ENCODE results near the gene C1QTNF9B.
"Not testable (repeated sequence)": the region's sequence is repeated elsewhere in the genome, so short reads cannot be mapped to it uniquely, and the experiment has no call there.

C1QTNF9B gene

DNA sequence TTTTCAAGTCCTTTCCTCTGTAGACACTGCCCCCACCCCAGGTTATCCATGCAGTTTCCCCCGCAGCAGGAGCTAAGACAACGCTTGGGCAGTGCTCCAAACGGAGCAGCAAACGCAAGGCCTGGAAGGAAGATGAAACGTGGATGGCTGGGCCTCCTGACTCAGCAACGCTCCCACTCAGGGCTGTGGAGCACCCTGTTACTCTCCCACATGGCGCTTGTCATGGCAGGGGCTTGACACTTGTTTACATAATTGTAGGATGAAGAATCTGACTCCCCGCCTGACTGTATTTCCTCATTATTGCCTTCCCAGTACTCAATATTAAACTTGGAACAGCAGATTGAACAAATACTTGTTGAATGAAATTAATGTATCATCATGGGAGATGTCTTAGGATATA lies 799 bp upstream of the C1QTNF9B start:
- in situ Hi-C loops (cut with MboI; ENCODE audit: low sequenced_read_pairs) = no loop called here

DNA sequence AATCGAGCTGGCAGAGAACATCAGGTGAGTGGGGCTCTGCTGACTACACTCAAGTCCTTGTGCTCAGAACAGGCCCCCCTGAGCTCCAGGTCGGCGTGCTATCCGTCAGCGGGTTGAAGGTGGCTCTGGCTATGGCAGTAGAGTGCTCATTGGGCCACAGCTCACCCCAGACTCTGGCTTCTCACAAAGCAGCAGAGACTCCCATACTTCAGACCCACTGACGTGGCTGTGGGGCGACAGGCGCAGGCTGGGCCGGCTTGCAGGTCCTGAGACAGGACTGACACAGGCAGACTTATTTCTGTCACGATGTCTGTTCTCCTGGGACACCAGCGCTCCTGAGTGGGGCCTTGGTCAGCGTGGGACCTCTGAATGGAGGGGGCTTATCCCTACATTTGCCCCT lies 2.6 kb downstream of the C1QTNF9B start:
- in situ Hi-C loops (cut with MboI; ENCODE audit: low sequenced_read_pairs) = not testable (repeated sequence)

DNA sequence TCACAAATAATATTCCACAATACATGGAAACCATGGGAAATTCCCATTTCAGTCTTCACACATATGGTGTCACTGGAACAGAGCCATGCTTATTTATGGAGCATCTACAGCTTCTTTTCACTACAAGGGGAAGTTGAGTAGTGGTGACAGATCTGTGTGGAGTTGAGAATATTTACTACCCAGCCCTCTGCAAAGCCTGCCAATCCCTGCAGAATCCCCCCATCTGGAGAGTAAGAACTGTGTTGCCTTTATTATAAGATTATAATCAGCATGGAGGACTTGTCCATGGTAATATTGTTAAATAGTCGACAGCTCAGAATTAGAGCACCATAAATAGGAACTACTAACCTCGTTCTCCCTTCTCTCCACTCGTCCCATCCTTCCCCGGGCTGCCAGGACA lies 3.5 kb downstream of the C1QTNF9B start:
- in situ Hi-C loops (cut with MboI; ENCODE audit: low sequenced_read_pairs) = not testable (repeated sequence)

DNA sequence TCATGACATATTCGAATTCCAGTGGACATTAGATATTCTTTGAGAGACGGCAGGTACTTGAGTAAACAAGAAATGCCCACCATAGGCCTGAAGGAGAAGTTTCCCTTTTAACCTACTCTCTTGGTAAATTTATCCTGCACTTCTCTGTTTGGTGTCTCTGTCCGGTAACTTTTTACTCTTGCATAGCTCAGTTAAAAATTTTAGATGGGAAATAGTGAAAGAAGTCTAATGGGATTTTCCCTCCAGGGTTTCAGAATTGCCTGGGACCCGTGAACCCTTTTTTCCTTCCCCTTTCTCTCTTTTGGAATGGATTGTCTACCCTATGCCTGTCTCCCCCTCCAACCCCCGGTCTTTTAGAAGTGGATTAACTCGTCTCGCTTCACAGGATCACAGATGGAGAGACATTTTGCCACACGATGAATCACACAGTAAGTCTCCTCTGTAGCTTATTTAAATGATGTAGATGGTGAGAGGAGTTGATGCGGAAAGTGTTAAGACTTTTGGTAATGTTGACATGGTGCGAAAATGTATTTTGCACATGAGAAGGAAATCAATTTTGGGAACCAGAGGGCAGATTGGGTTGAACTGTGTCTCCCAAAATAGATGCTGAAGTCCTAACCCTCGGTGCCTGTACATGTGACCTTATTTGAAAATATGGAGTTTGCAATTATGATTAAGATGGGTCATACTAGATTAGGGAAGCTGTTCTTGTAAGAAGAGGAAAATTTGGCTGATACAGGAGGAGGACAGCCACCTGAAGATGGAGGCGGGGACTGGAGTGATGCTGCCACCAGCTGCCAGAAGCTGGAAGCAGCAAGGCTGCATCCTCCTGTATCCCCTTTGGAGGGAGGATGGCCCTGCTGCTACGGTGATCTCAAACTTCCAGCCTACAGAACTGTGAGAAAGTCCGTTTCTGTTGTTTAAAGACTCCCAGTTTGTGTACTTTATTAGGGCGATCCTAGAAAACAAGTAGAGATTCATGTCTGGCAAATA lies 7.4 kb downstream of the C1QTNF9B start:
- in situ Hi-C loops (cut with MboI; ENCODE audit: low sequenced_read_pairs) = no loop called here

DNA sequence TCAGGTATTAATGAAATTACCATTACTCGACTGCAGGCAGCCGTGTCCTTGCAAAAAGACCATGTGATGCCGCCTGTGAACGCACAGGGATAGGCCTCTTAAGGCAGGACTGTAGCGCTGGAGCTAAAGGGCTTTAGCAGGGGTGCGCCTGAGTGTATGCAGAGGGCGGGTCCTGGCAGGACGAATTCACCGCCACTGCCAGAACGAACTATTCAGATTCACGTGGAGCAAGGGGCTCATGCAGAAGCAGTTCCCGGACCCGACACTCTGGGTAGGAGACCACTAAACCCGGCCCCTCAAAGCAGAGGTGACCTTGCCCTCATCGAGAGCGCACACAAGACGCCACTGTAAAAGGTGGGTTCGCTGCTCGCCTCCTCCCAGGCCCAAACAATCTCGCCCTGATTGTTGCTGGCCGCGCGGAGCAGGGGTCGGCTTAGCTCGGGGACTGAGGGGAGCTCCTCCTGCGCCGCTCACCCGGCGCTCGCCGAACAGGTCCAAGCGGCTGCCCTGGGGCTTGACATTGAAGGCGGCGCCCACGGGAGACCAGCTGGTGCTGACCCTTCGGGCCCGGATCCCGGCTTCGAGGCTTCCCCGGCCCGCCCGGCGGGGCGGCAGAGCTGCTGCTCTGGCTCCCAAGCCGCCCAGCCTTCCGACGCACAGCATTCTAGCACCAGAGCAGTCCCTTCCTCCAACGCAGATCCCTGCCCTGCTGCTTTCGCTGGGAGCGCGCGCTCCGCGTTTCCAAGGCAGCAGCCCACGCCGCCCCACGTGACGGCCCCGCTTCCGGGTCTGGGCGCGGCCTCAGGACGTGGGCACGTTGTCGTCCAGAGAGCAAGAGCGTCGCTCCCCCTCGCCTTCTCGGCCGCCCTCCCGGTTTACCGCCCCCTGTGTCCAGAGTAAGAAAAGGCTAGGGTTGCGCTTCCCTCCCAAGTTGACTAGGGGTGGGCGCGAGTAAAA lies 8.4 kb downstream of the C1QTNF9B start, which contains the start of gene MIPEP:
Gene MIPEP (minus strand): TSS at position 743 of the 957 bp plus-strand sequence. CDS start 80 bp downstream, at position 663.
- in situ Hi-C loops (cut with MboI; ENCODE audit: low sequenced_read_pairs) = no loop called here

DNA sequence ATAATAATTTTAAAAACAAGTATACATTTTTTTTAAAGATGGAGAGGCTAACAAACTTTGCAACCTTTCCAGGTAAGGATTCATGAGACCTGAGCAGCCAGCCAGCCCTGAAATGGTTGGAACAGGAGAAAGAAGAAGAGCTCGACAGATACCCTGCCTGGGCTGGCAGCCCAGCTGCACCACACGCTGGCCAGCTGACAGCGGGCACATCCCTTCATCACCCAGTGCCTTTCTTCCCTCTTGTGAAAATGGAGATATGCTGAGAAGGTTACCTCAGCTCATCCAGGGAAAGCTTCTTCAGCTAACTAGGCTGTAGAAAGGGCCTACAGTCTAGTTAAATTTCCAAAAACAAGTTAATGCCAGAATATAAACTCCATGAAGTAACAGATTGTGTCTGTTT lies 12.9 kb downstream of the C1QTNF9B start:
- in situ Hi-C loops (cut with MboI; ENCODE audit: low sequenced_read_pairs) = not testable (repeated sequence)

DNA sequence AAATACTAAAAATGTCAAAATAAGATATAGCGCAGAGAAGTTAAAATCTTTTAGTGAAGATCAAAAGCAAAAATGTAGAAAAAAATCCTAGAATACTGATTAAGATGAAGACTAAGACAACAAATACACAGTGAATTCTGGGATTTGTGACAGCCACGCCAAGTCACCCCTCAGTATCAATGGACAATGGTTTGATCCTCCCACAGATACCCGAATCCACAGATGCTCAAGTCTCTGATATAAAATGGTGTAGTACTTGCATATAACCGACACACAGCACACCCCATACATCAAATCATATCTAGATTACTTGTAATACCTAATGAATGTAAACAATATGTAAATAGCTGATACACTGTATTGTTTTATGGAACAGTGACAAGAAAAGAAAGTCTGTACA lies 14.0 kb downstream of the C1QTNF9B start:
- in situ Hi-C loops (cut with MboI; ENCODE audit: low sequenced_read_pairs) = no loop called here

DNA sequence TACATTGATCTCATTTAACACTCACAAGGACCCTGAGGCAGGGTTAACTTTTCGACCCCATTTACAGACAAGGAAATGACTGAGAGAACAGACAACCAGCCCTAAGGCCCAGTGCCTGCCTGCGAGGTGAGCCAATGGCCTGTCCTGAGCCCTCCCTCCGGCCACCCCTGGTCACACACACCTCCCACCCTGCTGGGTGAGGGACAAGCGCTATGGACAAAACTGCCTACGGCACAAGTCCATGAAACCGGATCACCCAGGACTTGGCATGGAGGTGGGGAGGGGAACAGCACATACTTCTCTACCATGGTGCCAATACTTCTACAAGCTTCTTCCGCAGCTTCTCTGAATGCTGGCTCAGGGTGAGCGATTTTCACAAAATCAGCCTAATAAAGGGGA lies 15.9 kb downstream of the C1QTNF9B start:
- in situ Hi-C loops (cut with MboI; ENCODE audit: low sequenced_read_pairs) = not testable (repeated sequence)

DNA sequence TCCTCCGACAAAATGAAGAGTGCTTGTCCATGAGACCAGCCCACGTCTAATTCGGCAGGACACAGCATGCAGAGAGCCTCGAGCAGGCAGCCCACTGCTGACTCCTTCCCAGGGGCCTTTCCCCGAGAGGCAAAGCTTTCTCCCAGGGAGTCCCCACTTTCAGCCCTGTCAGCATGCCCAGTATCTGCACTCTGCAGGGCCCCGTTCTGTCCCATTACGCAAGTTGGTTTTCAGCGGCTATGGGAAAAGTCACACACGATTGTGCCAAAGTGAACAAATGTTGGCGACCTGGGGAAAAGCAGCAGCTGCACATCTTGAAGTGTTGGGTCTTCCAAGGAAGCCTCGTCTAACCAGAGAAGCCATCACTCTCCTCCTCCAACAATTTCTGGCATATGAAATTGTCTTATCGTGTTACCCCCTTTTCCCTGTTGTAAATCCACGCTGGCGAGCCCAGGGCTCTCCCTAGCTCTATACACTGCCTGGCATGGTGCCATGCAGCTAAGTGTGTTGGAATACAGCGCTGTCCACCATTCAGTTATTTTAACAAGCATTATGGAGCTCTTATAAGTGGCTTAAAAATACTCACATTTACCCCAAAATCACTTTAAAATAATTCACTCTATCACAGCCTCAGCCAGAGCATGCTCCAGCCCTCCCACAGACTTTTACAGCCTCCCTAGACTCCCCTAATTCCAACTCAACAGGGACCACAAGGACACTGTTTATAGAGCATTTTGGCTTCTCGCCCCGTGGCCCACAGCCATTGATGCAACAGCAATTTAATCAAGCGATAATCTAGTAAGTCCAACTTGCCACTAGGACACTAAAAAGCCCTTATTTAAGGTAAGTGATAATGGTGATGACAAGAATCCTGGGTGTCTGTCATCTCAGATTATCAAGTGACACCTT lies 16.6 kb downstream of the C1QTNF9B start:
- in situ Hi-C loops (cut with MboI; ENCODE audit: low sequenced_read_pairs) = not testable (repeated sequence)

DNA sequence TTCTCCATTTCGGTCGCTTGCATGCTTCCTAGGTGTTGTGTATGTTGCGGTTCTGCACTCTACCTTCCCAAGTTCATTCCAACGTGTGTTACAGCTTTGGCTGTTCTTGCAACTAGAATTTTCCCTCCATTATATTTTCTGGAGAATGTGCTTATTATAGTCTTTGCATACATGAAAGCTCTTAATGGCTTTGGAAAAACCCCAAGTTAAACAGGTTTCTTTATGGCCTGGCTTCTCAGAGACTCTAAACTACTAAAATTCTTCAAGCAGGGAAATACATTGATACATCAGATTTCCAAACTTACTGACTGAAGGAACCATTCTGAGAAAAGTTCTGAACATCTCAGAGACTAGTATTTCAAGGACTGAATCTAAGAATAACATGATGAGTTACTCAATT lies 20.0 kb downstream of the C1QTNF9B start:
- in situ Hi-C loops (cut with MboI; ENCODE audit: low sequenced_read_pairs) = no loop called here

DNA sequence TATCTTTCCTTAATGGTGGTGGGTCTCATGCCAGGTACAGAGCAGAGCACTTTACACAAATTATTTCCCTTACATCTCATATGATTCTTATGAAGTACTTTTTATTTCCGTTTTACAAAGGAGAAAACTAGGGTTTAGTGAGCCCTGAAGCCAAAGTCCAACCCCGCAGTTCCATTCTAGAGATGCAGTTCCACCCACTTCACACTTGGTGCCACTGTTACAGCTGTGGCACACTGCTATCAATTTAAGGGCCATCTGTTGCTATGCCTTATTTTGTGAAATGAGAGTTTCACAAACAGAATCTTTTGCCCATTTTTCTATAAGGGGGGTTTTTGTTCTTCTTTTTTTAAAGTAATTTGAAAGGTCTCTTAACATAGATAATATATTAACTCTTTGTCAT lies 21.0 kb downstream of the C1QTNF9B start:
- in situ Hi-C loops (cut with MboI; ENCODE audit: low sequenced_read_pairs) = no loop called here

DNA sequence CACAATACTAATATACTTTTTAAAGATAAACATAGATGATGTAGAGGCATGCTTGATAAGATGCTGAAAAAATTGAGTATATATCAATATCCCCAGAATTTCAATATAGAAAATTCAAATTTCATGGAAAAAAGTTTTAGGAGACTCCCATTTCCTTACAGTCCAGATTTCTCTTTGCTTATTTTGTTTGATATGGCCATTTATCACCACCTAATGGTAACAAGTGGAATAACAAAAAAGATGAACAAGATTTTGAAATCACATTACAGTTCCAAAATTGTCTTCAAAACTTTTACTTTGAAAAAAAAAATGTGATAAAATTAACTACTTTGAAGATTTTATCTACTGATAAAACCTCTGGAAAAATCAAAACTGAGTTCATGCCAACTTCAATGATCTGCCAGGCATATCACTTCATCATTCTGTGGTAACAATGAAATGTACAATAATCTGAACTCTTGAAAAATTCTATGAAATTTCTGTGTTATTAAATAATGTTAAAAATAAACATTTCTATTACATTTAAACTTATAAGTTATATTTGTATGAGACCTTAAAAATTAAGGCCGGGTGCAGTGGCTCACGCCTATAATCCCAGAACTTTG lies 25.6 kb downstream of the C1QTNF9B start:
- in situ Hi-C loops (cut with MboI; ENCODE audit: low sequenced_read_pairs) = no loop called here

DNA sequence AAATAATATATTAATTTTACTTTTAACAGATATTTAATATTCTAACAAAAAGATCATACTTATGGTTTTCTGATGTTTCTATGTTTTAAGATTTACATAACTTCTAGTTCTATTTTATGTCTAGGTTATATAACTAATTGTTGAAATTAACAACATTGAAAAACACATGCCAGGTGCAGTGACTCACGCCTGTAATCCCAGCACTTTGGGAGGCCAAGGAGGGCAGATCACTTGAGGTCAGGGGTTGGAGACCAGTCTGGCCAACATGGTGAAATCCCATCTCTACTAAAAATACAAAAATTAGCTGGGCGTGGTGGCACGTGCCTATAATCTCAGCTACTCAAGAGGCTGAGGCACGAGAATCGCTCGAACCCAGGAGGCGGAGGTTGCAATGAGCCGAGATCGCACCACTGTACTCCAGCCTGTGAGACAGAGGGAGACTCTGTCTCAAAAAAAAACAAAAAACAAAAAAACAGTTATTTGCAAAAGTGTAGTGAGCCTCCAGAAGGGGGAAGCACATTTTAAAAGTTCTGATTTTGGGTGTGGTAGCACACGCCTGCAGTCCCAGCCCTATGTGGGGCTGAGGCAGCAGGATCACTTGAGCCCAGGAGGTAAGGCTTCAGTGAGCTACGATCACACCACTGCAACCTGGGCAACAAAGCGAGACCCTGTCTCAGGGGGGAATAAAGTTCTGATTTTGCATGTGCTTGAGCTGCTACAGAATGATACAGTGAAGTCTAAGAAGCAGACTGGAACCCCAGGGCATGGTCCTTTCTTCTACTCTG lies 26.8 kb downstream of the C1QTNF9B start:
- in situ Hi-C loops (cut with MboI; ENCODE audit: low sequenced_read_pairs) = no loop called here

DNA sequence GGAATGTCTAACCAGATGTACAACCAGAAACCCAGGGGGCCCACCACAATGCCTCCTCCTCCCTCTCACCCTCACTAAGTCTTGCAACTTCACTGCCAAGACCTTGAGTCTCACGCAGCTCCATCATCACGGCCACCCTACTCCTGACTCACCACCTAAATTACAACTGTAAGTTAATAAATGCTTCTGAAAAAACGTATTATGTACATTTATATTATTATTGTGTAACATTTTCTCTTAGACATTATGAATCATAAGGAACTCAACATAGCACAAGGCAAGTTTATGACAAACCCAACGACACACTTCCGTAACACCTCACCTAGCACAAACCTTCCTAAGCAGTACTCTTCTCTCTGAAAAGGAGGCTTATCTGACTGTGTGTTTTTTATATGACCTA lies 28.8 kb downstream of the C1QTNF9B start:
- in situ Hi-C loops (cut with MboI; ENCODE audit: low sequenced_read_pairs) = no loop called here

DNA sequence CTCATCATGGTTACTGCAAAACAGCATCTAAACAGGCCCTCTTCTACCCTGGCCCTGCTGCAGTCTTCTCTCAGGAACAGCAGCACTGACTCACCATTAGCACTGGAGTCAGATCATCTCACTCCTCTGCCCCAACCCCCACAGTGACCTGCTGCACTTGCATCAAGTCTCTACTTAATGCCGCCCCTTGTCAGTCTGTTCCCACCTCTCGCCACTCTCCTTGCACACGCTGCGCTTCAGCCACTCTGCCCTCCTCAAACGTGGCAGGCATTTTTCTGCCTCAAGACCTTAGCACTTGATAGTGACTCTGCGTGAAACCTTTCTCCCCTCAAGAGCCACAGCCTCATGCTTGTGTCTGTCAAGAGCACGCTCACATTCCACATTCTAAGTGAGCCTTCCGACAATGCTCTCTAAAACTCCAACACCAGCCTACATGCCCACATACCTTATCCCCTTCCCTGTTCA lies 30.2 kb downstream of the C1QTNF9B start:
- in situ Hi-C loops (cut with MboI; ENCODE audit: low sequenced_read_pairs) = no loop called here

DNA sequence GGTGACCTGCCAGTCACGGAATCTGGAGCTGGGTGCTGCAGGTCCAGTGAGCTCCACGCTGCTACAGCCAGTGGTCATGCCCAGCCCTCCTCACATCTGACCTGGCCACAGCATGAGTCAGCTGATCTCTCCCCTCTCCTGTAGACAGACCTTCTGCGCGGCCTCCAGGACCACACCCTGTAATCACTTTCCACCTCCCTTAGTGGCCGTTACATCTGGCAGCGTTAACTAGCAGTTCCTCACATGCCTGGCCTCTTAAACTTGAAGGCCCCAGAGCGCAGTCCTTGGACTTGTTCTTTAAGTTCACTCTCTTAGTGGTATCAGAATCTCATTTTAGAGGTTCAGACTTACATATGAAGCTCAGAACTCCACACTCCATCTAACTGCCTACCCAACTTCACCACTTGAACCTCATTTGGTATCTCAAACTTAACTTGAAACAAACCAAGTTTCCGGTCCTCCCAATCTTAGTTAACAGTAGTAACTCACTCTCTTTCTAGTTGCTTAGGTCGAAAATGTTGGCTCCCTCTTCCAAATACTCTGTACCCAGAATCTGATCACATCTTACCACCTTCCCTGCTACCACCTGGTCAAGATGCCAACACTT lies 30.8 kb downstream of the C1QTNF9B start:
- in situ Hi-C loops (cut with MboI; ENCODE audit: low sequenced_read_pairs) = no loop called here

DNA sequence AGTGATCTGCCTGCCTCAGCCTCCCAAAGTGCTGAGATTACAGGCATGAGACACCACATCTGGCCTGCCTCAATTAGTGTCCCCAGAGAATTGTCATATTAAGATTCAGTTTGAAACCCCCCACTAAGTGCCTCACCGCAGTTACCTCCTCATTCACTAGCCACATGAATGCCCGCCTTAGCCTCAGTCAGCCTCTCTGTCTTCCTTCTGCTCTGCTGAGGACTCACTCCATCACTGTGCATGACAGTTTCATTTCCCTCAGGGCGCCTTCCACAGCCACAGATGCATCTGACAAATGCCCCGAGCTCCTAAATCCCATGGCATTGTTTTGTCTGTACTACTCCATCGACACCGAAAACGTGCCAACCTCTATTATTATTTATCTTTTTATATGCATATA lies 31.4 kb downstream of the C1QTNF9B start:
- in situ Hi-C loops (cut with MboI; ENCODE audit: low sequenced_read_pairs) = no loop called here

DNA sequence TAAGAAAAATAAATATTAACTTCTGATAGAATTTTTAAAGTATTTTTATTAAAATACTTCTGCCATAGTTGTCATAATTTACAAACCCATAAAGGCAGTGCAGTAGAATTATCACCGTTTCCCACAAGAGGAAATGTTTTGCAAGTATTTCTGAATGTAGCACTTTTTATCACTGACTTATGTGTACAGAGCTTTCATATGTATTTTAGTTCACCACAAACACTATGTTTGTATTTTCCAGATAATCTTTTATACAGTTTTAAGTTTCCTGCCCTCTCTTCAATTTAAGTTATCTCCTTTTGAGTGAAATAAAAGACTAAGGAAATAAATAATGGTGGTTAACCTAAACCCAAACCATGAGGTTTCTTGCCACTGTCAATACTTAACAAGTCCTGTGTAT lies 32.3 kb downstream of the C1QTNF9B start:
- in situ Hi-C loops (cut with MboI; ENCODE audit: low sequenced_read_pairs) = no loop called here

DNA sequence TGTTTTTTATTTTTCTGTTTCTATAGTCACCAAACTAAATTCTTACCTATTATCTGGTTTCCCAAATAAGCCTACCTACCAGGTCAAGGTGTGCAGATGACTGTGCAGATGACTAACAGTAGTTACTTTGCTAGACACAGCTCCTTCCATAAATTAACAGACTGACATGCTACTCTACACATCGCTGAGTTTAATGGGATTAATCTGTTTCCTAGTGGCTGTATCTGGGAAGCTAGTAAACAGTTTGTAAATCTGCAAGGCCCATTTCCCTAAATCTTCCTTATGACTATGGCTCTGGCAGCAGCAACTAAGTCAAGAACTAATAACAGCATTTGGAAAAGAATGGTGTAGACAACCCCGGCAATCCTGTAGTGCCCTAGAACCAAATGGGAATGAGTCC lies 36.0 kb downstream of the C1QTNF9B start:
- in situ Hi-C loops (cut with MboI; ENCODE audit: low sequenced_read_pairs) = no loop called here
